T-helper 1 cell (primary cell): ENCODE measurements around the gene KLK10.

Source experiments
- DNase-seq, 5 donors: peaks; one replicate each; pipeline ENCODE4 v3.0.0-alpha.2; 2012 to 2020
- total RNA-seq, 4 donors: gene quantifications; one replicate each; lab custom pipeline; 2026; lab: John Stamatoyannopoulos, UW

KLK10 gene, protein sequence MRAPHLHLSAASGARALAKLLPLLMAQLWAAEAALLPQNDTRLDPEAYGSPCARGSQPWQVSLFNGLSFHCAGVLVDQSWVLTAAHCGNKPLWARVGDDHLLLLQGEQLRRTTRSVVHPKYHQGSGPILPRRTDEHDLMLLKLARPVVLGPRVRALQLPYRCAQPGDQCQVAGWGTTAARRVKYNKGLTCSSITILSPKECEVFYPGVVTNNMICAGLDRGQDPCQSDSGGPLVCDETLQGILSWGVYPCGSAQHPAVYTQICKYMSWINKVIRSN
- total RNA-seq: 0 reads per million in 4 donors

DNA sequence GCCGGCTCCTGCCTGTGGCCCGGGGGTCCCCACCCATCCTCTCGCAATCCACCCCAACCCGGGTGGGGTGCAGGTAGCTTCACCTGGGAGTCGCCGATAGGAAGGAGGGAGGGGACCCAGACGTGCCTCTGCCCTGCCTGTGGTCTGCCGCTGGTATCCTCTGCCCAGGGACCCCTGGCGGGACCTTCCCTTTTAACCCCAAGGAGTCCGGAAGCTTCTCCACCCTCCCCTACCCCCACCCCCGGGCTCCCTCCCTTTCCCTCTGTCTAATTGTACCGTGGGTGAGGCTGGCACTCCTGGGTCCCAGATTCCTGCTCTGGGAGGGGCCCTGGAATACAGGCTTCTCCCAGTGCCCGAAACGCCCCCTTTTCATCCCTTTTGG, at the start of gene KLK10:
Gene KLK10, minus strand, starts transcription at position 166 of the 382 bp plus-strand sequence. CDS start 579 bp downstream, outside the sequence.
- DNase-seq: no peak

DNA sequence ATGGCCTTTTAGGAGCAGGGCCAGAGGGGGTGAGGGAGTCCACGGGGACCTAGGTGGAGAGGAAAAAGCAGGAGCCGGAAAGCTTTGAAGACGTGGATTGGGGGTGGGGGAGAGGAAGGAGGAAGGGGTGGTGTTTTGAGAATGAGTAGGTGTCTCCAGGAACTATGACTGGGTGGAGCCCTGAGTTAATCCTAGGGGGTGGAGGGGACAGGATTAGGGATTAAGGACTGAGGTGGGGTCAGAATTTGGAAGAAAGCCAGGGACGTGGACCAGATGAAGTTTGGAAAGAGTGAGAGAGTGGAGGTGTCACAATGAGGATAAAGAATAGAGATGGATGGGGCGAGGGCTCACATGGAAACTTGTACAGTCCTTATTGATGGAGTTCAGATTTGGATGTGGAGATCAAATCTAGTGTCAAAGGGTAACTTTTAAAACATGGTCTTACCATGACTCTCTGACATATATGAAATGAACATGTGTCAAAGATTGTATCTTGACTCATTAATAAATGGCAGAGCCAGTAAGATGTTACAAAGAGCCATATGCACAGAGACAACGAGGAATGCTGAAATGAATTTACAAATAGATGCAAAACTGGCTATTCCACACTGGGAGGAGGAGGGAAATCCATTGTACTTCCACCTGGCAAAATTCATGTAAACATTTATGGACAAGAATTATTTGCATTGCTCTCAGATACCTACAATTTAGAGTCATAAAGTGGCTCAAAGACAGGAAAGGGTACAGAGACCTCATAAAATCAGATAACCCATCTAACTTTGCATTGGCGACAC, 47.1 kb upstream of the KLK10 start:
- no peak for DNase-seq

DNA sequence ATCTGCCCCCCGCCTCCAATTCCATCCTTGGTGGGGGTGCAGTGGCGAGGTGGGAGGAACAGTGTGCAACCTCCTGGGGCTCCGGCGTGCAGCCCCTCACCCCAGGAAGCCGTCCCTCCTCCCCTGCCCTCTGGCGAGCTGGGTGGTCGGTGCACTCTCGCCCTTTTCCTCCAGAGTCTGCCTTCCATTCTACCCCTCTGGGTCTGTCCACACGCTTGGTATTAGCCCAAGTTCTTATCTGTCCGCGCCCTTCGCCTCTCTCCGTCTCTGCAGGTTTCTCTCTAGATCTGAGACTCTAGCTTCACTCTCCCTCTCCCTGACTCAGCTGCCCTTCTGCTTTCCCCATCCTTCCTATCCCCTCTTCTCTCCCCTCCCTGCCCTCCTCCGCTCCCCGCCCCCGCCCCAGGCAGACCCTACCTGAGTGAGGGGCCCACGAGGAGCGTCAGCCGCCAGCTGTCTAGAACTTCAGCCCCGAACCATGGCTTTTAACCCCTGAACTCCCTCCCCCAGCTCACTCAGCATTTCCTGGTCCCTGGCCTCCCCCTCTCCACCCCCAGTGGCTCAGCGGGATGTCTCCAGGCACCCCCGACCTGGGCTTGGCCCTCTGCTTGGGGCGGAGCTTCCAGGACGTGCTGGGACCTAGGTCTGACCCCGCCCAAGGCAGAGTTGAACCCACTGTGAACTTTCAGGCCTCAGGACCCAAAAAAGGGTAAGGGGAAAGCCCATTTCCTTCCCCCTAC, 45.9 kb upstream of the KLK10 start:
- DNase-seq: no peak

DNA sequence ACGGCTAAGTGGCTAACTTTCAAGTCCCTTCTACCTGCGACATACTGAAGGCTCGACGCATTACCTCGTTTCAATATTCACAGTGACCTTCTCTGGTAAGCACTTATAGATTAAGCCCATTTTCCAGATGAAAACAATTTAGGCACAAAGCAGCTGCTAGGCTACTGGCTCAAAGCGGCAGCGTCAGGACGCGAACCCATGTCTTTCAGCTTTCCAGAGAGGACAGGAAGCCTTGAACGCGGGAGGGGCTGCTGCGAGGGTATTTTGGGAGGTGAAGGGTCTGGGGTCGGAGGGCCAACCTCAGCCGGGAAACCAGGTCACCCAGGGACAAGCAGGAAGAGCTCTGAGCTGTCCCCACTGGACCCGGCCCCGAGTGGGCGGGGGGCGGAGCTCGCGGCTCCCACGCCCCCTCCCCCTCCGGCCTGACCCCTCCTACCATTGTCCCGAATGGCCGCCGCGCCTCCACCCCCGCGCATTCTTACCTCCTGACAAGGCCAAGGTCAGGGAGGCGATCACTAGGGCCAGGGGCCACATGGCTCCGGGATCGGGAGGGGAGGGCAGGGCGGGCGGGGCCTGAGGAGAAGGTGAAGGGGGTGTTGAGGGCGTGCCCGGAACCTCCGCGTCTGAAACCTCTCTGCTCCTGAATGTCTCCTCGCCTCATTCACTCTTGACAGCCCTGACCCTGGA, 45.2 kb upstream of the KLK10 start, which contains the start of gene KLK13:
Gene KLK13, minus strand, starts transcription at position 559 of the 687 bp plus-strand sequence. Its CDS starts 25 bp downstream, at position 534.
- DNase-seq: no peak

DNA sequence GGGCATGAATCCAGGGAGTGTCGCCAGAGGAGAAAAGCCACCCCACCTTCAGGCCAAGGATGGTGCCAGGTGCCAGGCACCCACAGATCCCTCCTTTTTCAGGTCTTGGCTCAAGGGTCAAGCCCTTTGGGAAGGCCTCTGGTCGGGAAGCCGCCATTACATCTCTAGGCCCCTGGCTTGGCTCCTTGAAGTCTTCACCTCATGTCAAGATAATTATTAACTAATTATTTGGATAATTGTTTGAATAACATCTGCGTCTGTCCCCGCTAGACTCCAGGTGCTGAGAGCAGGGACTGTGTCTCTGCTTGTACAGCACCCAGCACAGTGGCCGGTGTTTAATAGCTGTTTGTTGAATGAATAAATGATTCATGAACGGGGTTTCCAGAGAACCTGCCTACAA, 44.2 kb upstream of the KLK10 start:
- DNase-seq: no peak

GRCh38 chr19:51060973-51061372, 41.5 kb upstream of the KLK10 start:
- DNase-seq: no peak

- DNase-seq: no peak
Observed at GRCh38 chr19:51060336-51060735, 40.8 kb upstream of the KLK10 start.

GRCh38 chr19:51059715-51060114, 40.2 kb upstream of the KLK10 start:
- no peak for DNase-seq

GRCh38 chr19:51055866-51056265, 36.4 kb upstream of the KLK10 start:
- DNase-seq: no peak

GRCh38 chr19:51047031-51047335, 27.5 kb upstream of the KLK10 start:
- no peak for DNase-seq

- DNase-seq: no peak
Observed at GRCh38 chr19:51044327-51044726, 24.8 kb upstream of the KLK10 start.

DNA sequence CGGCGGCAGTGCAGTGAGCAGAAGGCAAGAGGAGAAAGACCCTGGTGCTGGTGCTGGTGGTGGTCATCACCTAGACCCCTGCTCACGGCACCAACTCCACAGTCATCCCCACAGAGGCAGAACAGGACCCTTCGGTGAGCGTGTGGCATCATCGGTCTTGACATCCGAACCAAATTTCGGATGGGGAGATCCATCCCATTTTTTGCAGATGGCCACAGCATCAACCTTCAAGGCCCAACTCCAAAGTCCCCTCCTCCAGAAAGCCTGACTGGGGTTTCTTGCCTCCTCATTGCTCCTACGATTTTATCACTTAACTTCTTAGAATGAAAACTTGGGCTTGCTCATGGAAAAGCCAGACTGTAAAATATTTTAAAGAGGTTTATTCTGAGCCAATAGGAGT, 24.0 kb upstream of the KLK10 start:
- DNase-seq: no peak

DNA sequence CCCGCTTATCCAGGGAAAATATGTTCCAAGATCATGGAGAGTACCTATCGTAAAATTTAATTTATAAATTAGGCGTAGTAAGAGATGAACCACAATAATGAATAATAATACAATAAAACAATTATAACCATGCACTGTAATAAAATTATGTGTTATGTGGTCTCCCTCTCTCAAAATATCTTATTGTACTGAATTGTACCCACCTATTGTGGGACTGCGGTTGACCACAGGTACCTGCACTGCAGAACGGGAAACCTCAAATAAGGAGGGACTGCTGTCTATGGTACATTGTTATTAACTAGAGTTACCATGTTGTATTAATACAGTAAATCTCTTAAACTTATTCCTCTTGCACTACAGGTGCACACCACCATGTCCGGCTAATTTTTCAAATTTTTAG, 20.6 kb upstream of the KLK10 start:
- no peak for DNase-seq

- no peak for DNase-seq
Observed at GRCh38 chr19:51036519-51036918, 17.0 kb upstream of the KLK10 start.

GRCh38 chr19:51034704-51035103, 15.2 kb upstream of the KLK10 start, which contains the start of gene KLK12:
TSS of gene KLK12 (minus strand) at chr19:51035002. CDS start at chr19:51034621, 381 bp downstream.
- no peak for DNase-seq

DNA sequence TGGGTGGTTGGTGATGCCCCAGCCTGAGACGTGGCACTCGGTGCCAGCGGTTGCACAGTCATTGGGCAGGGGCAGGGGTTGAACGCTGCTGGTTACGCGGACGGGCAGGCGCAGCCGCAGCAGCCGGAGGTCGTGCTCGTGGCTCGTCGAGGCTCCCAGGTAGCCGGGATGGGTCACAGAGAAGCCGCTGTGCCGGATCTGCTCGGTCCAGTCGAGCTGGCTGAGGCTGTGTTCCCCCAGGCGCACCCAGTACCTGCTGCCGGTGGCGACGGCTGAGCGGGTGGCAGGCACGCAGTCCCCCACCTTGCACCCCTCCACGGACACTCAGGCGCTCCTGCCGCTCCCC, 12.3 kb upstream of the KLK10 start:
- no peak for DNase-seq

GRCh38 chr19:51031220-51031879, 11.8 kb upstream of the KLK10 start:
- DNase-seq: no peak

GRCh38 chr19:51030631-51031030, 11.1 kb upstream of the KLK10 start:
- no peak for DNase-seq

DNA sequence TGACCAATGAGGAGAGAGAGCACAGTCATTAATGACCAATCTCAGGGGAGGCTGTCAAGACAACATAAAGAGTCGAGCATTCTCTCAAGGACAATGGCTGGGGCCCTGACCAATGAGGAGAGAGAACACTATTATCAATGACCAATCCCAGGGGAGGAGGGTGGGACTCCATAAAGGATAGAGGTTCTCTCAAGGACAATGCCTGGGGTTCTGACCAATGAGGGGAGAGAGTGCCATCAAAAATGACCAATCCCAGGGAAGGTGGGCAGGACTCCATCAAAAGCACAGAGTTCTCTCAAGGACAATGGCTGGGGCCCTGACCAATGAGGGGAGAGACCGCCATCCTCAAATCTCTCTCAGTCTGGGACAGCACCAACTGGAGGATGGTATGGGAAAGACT, 10.2 kb upstream of the KLK10 start:
- no peak for DNase-seq

DNA sequence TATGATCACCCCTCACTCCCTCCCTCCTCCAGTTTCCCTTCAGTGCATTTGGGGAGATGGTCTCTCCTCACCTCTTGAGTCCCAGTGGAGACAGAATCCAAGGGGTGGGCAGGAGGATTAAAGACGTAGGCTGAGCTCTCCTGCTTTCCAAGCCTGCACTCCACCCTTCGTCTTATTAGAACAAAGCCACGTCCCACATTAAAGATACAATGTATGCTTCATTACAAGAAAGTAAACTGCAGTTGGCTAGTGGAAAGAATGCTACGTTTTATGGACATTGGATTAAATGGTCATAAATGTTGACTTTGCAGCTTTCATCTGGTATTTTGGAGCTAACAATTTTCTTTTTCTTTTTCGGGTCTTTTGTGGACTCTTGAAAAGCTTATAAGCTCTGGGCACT, 8.4 kb upstream of the KLK10 start:
- no peak for DNase-seq

GRCh38 chr19:51027126-51027806, 7.8 kb upstream of the KLK10 start:
- DNase-seq: no peak

GRCh38 chr19:51026554-51026831, 7.0 kb upstream of the KLK10 start, which contains the start of gene KLK11:
TSS of gene KLK11 (minus strand) at chr19:51026616. CDS start at chr19:51025631, 985 bp downstream.
- DNase-seq: no peak
